ENCODE results near the gene C9.

C9 gene

DNA sequence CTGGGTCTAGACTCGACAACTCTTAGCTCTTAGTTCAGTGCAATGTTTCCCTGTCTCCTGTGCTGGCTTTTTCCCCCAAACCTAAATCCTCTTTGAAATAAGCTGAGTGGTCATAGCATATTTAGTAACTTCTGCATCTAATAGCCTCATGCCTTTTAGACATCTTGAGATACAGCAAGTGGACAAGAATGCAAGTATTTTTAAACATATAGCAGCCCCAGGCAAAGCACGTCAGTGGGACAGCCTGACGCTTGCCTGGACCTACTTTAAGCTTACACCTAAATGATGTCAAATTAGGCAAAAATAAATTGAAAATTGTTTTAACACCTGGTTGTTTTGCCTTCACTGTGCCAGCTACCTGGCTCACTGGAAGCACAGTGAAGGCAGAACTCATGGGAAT is 8.0 kb downstream of the C9 start:
- TF ChIP-seq, protein P1, sequence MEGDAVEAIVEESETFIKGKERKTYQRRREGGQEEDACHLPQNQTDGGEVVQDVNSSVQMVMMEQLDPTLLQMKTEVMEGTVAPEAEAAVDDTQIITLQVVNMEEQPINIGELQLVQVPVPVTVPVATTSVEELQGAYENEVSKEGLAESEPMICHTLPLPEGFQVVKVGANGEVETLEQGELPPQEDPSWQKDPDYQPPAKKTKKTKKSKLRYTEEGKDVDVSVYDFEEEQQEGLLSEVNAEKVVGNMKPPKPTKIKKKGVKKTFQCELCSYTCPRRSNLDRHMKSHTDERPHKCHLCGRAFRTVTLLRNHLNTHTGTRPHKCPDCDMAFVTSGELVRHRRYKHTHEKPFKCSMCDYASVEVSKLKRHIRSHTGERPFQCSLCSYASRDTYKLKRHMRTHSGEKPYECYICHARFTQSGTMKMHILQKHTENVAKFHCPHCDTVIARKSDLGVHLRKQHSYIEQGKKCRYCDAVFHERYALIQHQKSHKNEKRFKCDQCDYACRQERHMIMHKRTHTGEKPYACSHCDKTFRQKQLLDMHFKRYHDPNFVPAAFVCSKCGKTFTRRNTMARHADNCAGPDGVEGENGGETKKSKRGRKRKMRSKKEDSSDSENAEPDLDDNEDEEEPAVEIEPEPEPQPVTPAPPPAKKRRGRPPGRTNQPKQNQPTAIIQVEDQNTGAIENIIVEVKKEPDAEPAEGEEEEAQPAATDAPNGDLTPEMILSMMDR (IDR thresholded peaks at IDR 0.05) = no peak

DNA sequence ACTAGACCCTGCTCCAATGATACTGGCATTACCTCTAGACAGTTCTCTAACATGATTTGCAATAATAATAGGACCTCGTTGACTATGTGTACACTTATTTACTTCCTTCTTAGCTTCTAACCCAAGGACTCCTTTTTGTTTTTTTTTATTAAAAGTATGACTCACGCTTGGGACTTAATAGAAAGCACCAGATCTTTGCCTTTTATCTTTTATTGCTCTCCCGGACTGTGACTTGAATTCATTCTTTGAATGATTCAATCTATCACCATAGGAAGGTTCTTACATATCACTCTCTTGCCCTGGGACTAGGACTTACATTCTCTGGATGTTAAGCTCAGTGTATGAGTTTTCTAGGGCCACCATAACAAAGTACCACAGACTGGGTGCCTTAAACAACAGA is 9.0 kb downstream of the C9 start:
- TF ChIP-seq, protein P1 (IDR thresholded peaks at IDR 0.05) = no peak

GRCh38 chr5:39353717-39354399 is 10.4 kb downstream of the C9 start:
- TF ChIP-seq, protein P1 (IDR thresholded peaks at IDR 0.05) = no peak

- TF ChIP-seq, protein P1 (IDR thresholded peaks at IDR 0.05) = no peak
Measured at GRCh38 chr5:39352951-39353350, 11.3 kb downstream of the C9 start.

- TF ChIP-seq, protein P1 (IDR thresholded peaks at IDR 0.05) = no peak
Measured at GRCh38 chr5:39352170-39352569, 12.1 kb downstream of the C9 start.

- TF ChIP-seq, protein P1 (IDR thresholded peaks at IDR 0.05) = no peak
Measured at GRCh38 chr5:39349484-39349883, 14.8 kb downstream of the C9 start.

DNA sequence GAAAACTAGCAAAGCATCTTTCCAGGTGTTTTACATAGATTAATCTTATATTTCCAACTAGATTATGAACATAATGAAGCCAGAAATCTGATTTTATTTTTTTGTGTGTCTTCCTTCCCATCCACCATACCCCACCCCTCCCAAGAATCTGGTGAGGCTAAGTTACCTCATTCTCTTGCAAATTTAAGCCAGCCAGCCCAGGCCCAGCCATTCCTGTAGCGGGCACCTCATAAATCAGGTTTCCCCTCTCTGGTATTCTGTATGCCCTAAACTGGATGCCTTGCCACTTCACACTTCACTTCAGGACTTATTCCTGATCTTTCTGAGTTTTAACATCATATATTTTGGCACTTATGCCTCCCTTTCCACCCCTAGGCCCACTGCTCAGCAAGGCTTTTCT is 21.8 kb downstream of the C9 start:
- TF ChIP-seq, protein P1 (IDR thresholded peaks at IDR 0.05) = no peak

DNA sequence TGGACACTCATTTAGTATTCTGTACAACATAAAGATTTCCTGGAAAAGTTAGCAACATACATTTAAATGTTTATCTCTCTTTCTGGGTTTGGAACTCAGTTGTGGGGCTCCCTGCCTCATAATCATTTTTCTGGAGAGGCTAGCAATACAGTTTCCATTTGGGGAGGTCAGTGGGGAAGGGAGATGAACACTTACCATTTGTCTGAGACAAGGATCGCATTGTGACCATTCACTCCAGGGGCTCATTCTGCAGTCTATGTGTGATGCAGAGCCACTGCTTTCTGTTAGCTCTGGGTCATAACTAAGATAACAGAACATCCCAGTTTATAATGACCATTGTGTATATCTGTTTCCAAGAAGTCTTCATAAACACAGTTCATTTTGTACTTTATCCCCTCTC is 22.4 kb downstream of the C9 start:
- TF ChIP-seq, protein P1 (IDR thresholded peaks at IDR 0.05) = no peak

Data from LNCAP (cell line).